ENCODE data around the gene ZMAT5. TPM values are rescaled to one million over a fixed set of nuclear protein-coding genes. Genes with fewer than 3 reads are reported as not detected.

The ZMAT5 gene
- total and polyA plus RNA-seq, 10 donors: 15.1 to 27.0 (median 19.9) TPM

- intact Hi-C loops (cut with DNase I; ENCODE audit: low total_unique reads): no loop called here
- no peak for DNase-seq
- no peaks in the 10 kb centered on the region for H3K9me3 ChIP-seq
- no peak overlapping the region for H3K27ac ChIP-seq
- peaks cover 0 to 14% (median 9%) of the 10 kb centered on the region in 6 donors for H3K4me1 ChIP-seq
- no peaks in the 10 kb centered on the region for H3K27me3 ChIP-seq (replicated peaks in 1 of 7)
- no peak overlapping the region for H3K4me3 ChIP-seq
- TF ChIP-seq POLR2A (IDR thresholded peaks at IDR 0.05): no peak
- TF ChIP-seq POLR2AphosphoS5 (IDR thresholded peaks at IDR 0.05): no peak
- no peak for TF ChIP-seq CTCF (IDR thresholded peaks at IDR 0.05 in 8 of 11, conservative IDR thresholded peaks at IDR 0.05 in 3 of 11)
- peaks cover 0 to 100% (median 33%) of the 10 kb centered on the region in 6 donors for H3K36me3 ChIP-seq
- 87 to 95% (median 91%) methylated on average over 5 of the region's 5 CpGs for WGBS, 5 donors
These were observed 77.5 kb downstream of the ZMAT5 start for GRCh38 chr22:29689206-29689879.

GRCh38 chr22:29684244-29684643 lies 82.6 kb downstream of the ZMAT5 start:
- no peak overlapping the region for H3K27ac ChIP-seq
- H3K4me1 ChIP-seq: peaks cover 0 to 6% (median 0%) of the 10 kb centered on the region in 6 donors
- WGBS, 5 donors: 88 to 98% (median 96%) methylated on average over 4 of the region's 4 CpGs
- no peak for TF ChIP-seq CTCF (IDR thresholded peaks at IDR 0.05 in 8 of 11, conservative IDR thresholded peaks at IDR 0.05 in 3 of 11)
- TF ChIP-seq POLR2AphosphoS5 (IDR thresholded peaks at IDR 0.05): no peak
- no peak for TF ChIP-seq POLR2A (IDR thresholded peaks at IDR 0.05)
- no peaks in the 10 kb centered on the region for H3K9me3 ChIP-seq
- no peaks in the 10 kb centered on the region for H3K27me3 ChIP-seq (replicated peaks in 1 of 7)
- intact Hi-C loops (cut with DNase I; ENCODE audit: low total_unique reads): no loop called here
- H3K36me3 ChIP-seq: peaks cover 0 to 100% (median 52%) of the 10 kb centered on the region in 6 donors
- DNase-seq: no peak
- H3K4me3 ChIP-seq: no peak overlapping the region

GRCh38 chr22:29683536-29683935 lies 83.3 kb downstream of the ZMAT5 start:
- intact Hi-C loops (cut with DNase I; ENCODE audit: low total_unique reads): no loop called here
- Histone ChIP-seq H3K36me3 (peaks cover 4 to 100% (median 59%) of the 10 kb centered on the region in 6 donors), H3K27ac (no peak overlapping the region), H3K27me3 (replicated peaks in 1 of 7) (no peaks in the 10 kb centered on the region), H3K4me1 (peaks cover 0 to 6% (median 0%) of the 10 kb centered on the region in 6 donors), H3K4me3 (no peak overlapping the region), H3K9me3 (no peaks in the 10 kb centered on the region)
- no peak for DNase-seq
- TF ChIP-seq CTCF (IDR thresholded peaks at IDR 0.05 in 8 of 11, conservative IDR thresholded peaks at IDR 0.05 in 3 of 11) (no peak), POLR2AphosphoS5 (IDR thresholded peaks at IDR 0.05) (no peak), POLR2A (IDR thresholded peaks at IDR 0.05) (no peak)
- WGBS, 5 donors: 93 to 99% (median 94%) methylated on average over 4 of the region's 4 CpGs

Small RNA genes lying within 50 kb of the gene (small RNA-seq; reads per million reads assigned to genes)
- gene AC004882.2: 0 reads per million in 4 donors
- gene RF00019: 0 reads per million in 4 donors

Other genes with a start within 250 kb of the ZMAT5 start
- gene THOC5, start 213.2 kb downstream of the ZMAT5 start, total RNA-seq: 10 to 100 TPM; 30.8 to 55.5 (median 40.7) TPM
- 10 to 100 TPM; 14.4 to 21.1 (median 18.1) TPM for gene THOC5, start 213.2 kb downstream of the ZMAT5 start, polyA plus RNA-seq
- gene NIPSNAP1, start 185.9 kb downstream of the ZMAT5 start, total RNA-seq: 10 to 100 TPM; 15.5 to 28.0 (median 23.5) TPM
- gene NIPSNAP1, start 185.9 kb downstream of the ZMAT5 start, polyA plus RNA-seq: 10 to 100 TPM; 18.6 to 27.7 (median 24.7) TPM
- gene NF2, start 163.4 kb downstream of the ZMAT5 start, total RNA-seq: 10 to 100 TPM; 21.5 to 42.9 (median 32.6) TPM
- gene NF2, start 163.4 kb downstream of the ZMAT5 start, polyA plus RNA-seq: 1 to 10 TPM; 3.9 to 8.3 (median 4.4) TPM
- under 1 TPM in 3 of 7 donors, not detected in 4; 0.15 to 0.37 (median 0.19) TPM for gene CABP7, start 47.0 kb downstream of the ZMAT5 start, total RNA-seq
- under 1 TPM in 2 of 3 donors, not detected in 1; 0.04 to 0.06 TPM for gene CABP7, start 47.0 kb downstream of the ZMAT5 start, polyA plus RNA-seq
- 10 to 100 TPM; 32.8 to 60.4 (median 52.0) TPM for gene UQCR10, start 362 bp upstream of the ZMAT5 start, total RNA-seq
- gene UQCR10, start 362 bp upstream of the ZMAT5 start, polyA plus RNA-seq: 100 to 1,000 TPM; 130 to 174 (median 149) TPM
- 10 to 100 TPM; 53.6 to 89.0 (median 68.6) TPM for gene ASCC2, start 71.3 kb upstream of the ZMAT5 start, total RNA-seq
- gene ASCC2, start 71.3 kb upstream of the ZMAT5 start, polyA plus RNA-seq: 10 to 100 TPM; 34.1 to 47.3 (median 43.0) TPM
- 100 to 1,000 TPM in 3 of 7 donors, 10 to 100 TPM in 4; 65.7 to 137 (median 87.9) TPM for gene MTMR3, start 116.2 kb upstream of the ZMAT5 start, total RNA-seq
- gene MTMR3, start 116.2 kb upstream of the ZMAT5 start, polyA plus RNA-seq: 10 to 100 TPM in 1 of 3 donors, 1 to 10 TPM in 2; 5.3 to 13.0 (median 6.7) TPM